Effector CD8-positive, alpha-beta T cell (primary cell): Measurements from ENCODE around the gene MYH11.

Source experiments
- DNase-seq: peaks from one replicate; lab custom pipeline; 2025; lab: John Stamatoyannopoulos, UW
- total RNA-seq, 4 experiments: gene quantifications; one replicate each; lab custom pipeline; 2026; lab: John Stamatoyannopoulos, UW

Gene MYH11
- total RNA-seq: 0 to 0.73 (median 0.27) reads per million in 4 experiments

- no peak for DNase-seq
Observed at GRCh38 chr16:15856901-15857698, at the start of gene MYH11. TSS of gene MYH11 (minus strand) at chr16:15857028. CDS start at chr16:15838252, 18,776 bp downstream.

GRCh38 chr16:15906439-15906838 lies 49.6 kb upstream of the MYH11 start:
- DNase-seq: no peak

DNA sequence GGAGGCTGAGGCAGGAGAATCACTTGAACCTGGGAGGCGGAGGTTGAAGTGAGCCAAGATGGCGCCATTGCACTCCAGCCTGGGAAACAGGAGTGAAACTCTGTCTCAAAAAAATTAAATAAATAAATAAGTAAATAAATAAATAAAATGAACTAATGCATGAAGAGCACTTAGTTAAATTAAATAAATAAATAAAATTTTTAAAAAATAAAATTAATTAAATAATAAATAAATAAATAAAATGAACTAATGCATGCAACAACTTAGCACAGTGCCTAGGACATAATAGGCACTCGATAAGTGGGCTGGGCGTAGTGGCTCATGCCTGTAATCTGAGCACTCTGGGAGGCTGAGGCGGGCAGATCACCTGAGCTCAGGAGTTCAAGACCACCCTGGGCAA lies 47.1 kb upstream of the MYH11 start:
- DNase-seq: no peak

DNA sequence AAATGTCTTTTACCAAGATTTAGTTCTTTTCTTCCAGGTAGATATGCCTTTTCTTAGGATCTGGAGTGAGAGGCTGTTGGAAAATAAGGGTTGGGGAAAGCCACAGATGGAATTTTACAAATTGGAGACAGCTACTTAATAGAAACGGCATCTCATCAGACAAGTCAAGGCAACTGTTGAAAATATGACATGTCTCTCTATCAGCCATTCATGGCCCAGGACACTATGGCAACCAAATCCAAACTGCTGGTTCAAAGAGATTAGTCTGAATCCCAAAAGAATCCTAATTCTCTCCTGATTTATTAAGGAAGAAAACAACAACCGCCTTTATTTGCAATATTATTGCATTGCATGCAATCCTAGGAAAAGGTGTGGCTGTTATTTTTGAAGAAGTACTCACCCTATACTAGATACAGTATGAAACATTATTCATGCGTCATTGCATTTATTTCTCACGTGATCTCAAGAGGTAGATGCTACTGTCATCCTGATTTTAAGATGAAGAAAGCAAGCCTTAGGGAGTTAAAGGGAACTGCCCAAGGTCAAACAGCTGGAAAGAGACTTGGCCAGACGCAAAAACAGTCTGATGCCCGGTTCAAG lies 44.2 kb upstream of the MYH11 start:
- DNase-seq: no peak

GRCh38 chr16:15900357-15900756 lies 43.5 kb upstream of the MYH11 start:
- DNase-seq: no peak

GRCh38 chr16:15899538-15900100 lies 42.8 kb upstream of the MYH11 start:
- DNase-seq: no peak

GRCh38 chr16:15898654-15899053 lies 41.8 kb upstream of the MYH11 start:
- DNase-seq: no peak

DNA sequence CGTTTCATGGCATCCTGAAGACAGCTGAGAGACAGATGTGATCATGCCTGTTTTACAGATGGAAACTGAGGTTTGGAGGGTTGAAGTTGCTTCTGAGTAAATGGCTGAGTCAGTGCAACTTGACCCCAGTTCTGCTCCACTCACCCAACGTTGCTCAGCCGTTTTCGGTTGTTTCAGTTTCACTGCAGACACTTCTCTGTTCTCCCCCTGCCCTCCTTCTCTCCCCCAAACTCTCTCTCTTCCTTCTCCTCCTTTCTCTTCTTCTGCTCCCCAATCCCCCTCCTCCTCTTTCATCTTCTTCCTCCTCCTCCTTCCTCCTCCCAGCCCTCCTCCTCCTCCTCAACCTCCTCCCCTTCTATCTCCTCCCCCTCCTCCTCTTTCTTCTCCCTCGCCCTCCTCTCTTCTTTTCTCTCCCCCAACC lies 41.0 kb upstream of the MYH11 start:
- DNase-seq: no peak

GRCh38 chr16:15897121-15897780 lies 40.4 kb upstream of the MYH11 start:
- no peak for DNase-seq

- DNase-seq: no peak
Observed at GRCh38 chr16:15894571-15895374, 37.9 kb upstream of the MYH11 start.

- DNase-seq: no peak
Observed at GRCh38 chr16:15891508-15891907, 34.7 kb upstream of the MYH11 start.

GRCh38 chr16:15888072-15888976 lies 31.5 kb upstream of the MYH11 start, which contains the start of gene CEP20:
TSS of gene CEP20 (minus strand) at chr16:15888603. CDS start at chr16:15888585, 18 bp downstream.
- peak; percentile 99 for DNase-seq

DNA sequence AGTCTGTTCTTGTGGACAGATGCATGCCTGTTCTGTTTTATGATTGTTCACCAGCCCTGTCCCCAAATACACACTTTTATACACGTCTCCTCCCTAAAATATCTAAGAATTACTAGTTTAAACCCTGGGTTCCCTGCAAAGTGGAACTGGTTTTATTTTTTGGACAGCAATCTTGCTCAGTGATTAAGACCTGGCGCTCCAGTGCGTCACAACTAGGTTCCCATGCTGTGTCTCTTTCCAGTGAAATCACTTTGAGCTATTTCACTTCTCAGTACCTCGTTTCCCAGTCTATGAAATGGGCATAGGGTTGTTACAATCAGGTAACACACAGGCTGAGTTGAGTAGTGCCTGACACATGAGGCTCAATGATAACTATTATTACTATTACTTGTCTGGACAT lies 30.5 kb upstream of the MYH11 start:
- DNase-seq: no peak

DNA sequence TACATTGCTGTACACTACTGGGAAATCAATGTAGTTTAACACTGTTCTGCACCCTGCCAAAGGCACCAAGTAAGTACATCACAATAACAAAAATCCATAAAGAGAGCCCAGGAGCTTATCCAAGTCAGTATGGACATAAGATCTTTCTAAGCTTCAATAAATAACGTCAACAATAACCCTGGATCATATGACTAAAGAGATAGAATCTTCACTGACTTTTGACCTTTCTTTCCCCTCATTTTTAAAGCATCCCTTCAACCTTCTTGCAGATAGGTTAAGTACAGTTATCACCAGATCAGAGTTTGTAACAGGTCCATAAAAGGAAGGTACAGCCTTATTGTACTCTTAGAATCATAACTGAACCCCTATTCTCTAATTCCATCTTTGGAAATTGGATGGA lies 29.2 kb upstream of the MYH11 start:
- DNase-seq: no peak

GRCh38 chr16:15885560-15886001 lies 28.8 kb upstream of the MYH11 start:
- no peak for DNase-seq

GRCh38 chr16:15882563-15882962 lies 25.7 kb upstream of the MYH11 start:
- no peak for DNase-seq

DNA sequence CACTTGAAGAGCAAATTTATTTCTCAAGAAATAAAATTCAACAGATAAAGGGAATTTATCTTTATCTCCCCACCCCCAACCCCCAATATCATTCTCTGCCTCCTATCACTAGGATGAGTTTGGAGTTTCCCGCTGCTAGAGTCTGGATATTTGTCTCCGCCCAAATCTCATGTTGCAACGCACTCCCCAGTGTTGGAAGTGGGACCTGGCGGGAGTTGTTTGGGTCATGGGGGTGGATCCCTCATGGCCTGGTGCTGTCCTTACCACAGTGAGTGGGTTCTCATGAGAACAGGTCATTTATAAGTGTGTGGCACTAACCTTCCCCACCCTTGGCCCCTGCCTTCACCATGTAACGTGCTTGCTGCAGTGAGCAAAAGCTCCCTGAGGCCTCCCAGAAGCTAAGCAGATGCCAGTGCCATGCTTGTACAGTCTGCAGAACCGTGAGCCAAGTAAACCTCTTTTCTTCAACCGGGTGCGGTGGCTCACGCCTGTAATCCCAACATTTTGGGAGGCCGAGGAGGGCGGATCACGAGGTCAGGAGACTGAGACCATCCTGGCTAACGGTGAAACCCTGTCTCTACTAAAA lies 25.1 kb upstream of the MYH11 start:
- no peak for DNase-seq

GRCh38 chr16:15880434-15881308 lies 23.8 kb upstream of the MYH11 start:
- no peak for DNase-seq

DNA sequence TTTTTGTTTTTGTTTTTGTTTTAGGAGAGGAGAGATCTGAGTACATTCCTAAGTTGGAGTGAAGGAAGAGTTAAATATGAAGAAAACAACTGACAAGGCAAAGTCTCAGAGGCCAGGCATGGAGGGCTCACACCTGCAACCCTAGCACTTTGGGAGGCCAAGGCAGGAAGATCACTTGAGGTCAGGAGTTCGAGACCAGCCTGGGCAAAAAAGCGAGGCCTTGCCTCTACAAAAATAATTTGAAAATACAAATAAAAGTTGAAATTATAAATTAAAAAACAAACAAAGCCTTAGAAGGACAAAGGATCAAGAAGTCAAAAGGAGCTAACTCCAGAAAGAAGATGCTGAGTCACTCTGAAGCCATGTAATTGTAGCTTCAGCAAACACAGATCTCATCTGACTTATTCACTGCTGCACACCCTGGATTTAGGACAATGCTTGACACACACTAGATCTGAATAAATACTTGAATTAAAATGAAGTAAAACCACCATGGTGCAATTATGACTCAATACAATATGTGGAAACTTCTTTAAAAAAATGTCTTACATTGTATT lies 22.5 kb upstream of the MYH11 start:
- DNase-seq: no peak
